ENCODE data around the gene ESPNL. TPM values are rescaled to one million over a fixed set of nuclear protein-coding genes. Genes with fewer than 3 reads are reported as not detected.
"Not testable (repeated sequence)": the region's sequence is repeated elsewhere in the genome, so short reads cannot be mapped to it uniquely, and the experiment has no call there.

The ESPNL gene
- total RNA-seq, 3 donors from 2014 or later = 0.23 to 0.63 (median 0.47) TPM

DNA sequence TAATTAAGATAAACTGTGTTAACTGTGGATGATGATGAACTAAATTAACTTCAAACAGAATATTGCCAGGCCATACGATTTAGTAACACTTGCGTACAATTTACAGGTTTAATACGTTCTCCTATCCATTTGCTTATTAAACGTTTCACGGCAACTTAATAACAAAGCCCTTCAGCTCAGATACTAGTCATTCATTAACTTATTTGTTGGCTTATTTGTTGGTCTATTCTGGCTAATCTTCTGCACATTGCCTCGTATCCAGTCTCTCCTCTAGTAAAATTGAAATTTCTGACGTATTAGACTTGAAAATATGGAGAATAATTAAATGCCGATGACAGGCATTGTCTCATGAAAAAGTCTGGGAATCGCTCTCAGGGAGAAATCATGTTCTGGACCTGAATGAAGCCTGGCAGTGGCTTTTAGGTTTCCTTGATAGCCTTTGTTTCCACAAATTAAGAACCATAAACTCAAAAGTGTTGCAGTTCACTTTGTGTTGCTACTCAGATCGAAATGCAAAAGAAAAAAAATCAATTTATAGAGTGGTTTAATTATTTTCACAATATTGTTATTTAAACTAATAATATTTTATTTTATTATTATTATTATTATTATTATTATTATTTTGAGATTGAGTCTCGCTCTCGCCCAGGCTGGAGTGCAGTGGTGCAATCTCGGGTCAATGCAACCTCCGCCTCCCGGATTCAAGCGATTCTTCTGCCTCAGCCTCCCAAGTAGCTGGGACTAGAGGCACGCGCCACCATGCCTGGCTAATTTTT is 34.9 kb upstream of the ESPNL start:
- TF ChIP-seq CTCF (IDR thresholded peaks at IDR 0.05) = no peak
- intact Hi-C loops (cut with DNase I, micrococcal nuclease) = no loop called here
- no peak for ATAC-seq
- Histone ChIP-seq H3K4me3 (no peak overlapping the region), H3K9me3 (no peaks in the 10 kb centered on the region), H3K4me1 (ENCODE audit: low read depth) (peaks cover 9% of the 10 kb centered on the region), H3K36me3 (ENCODE audit: low read depth) (no peaks in the 10 kb centered on the region)
- DNase-seq = no peak

DNA sequence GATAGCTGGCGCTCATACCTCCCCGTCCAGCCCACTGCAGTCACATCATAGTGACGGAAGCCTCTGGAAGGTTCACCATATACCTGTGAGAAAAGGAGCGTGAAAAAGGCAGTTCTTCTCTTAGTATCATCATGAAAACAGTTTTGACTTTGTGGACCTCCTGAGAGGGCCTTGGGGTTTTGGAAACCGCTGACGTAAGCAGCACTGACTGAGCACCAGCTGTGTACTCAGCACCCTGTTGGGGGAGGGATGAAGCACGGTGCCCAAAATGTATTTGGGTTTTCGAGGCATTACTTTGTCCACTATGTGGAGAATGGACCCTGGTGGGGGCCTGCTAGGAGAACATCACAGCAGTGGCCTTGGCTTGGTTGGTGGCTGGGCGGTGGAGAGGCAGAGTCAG is 33.9 kb upstream of the ESPNL start:
- H3K4me3 ChIP-seq = no peak overlapping the region
- H3K36me3 ChIP-seq (ENCODE audit: low read depth) = no peaks in the 10 kb centered on the region
- DNase-seq (no peak), ATAC-seq (no peak)
- peaks cover 9% of the 10 kb centered on the region for H3K4me1 ChIP-seq (ENCODE audit: low read depth)
- no peak for TF ChIP-seq CTCF (IDR thresholded peaks at IDR 0.05)
- H3K9me3 ChIP-seq = no peaks in the 10 kb centered on the region
- intact Hi-C loops (cut with DNase I, micrococcal nuclease) = no loop called here

DNA sequence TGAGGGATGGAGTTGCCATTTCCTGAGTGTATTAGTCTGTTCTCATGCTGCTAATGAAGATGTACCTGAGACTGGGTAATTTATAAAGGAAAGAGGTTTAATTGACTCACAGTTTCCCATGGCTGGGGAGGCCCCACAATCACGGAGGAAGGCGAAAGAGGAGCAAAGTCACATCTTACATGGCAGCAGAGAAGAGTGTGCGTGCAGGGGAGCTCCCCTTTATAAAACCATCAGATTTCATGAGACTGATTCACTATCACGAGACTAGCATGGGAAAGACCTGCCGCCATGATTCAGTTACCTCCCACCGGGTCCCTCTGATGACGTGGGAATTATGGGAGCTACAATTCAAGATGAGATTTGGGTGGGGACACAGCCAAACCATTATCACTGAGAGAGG is 33.4 kb upstream of the ESPNL start:
- H3K9me3 ChIP-seq; H3K4me3 ChIP-seq; H3K4me1 ChIP-seq (ENCODE audit: low read depth); DNase-seq; intact Hi-C loops (cut with DNase I, micrococcal nuclease); ATAC-seq; H3K36me3 ChIP-seq (ENCODE audit: low read depth): not testable (repeated sequence)

DNA sequence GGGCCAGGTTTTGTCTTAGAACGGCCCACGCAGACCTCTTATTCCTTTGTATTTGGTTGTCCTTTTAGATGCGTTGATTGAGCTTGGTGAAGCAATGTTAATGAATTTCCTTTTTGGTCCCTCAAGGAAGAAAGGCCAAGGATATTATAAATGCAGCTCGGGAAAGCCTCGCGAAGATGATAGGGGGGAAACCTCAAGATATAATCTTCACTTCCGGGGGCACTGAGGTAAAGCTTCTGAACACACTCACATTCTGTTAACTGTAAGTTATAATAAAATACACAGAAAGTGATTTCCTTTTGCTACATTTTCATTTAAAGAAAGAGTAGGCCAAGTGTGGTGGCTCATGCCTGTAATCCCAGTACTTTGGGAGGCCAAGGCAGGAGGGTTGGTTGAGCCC is 32.2 kb upstream of the ESPNL start:
- intact Hi-C loops (cut with DNase I, micrococcal nuclease) = no loop called here
- Histone ChIP-seq H3K4me1 (ENCODE audit: low read depth) (peaks cover 2% of the 10 kb centered on the region), H3K9me3 (no peaks in the 10 kb centered on the region), H3K36me3 (ENCODE audit: low read depth) (no peaks in the 10 kb centered on the region), H3K4me3 (no peak overlapping the region)
- no peak for ATAC-seq
- no peak for DNase-seq
- no peak for TF ChIP-seq CTCF (IDR thresholded peaks at IDR 0.05)

DNA sequence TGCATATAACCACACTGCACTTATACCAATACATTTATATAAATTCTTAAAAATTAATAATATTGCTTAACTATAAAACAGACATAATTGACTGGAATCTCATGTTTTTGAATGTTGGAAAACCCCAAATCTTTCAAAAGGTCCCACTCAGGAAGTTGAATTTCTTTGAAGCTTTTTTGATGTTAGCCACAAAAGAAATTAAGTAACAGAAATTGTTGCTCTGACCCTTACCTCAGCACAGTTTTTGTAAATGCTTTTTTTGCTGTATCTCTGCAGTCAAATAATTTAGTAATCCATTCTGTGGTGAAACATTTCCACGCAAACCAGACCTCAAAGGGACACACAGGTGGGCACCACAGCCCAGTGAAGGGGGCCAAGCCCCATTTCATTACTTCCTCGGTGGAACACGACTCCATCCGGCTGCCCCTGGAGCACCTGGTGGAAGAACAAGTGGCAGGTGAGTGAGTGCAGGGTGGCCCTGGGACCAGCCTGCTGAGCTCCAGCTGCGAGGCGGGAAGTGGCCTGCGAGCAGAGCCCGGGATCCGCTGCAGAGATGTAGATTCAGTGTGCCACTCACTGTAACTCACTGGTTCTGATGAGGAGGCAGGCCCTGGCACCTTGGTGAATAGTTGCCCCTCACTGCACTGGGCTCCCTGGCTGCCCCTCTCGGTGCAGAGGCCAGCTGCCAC is 31.0 kb upstream of the ESPNL start:
- ATAC-seq (no peak), DNase-seq (no peak)
- TF ChIP-seq CTCF (IDR thresholded peaks at IDR 0.05) = no peak
- Histone ChIP-seq H3K4me3 (no peak overlapping the region), H3K36me3 (ENCODE audit: low read depth) (no peaks in the 10 kb centered on the region), H3K4me1 (ENCODE audit: low read depth) (peaks cover 2% of the 10 kb centered on the region), H3K9me3 (no peaks in the 10 kb centered on the region)
- intact Hi-C loops (cut with DNase I, micrococcal nuclease) = no loop called here

DNA sequence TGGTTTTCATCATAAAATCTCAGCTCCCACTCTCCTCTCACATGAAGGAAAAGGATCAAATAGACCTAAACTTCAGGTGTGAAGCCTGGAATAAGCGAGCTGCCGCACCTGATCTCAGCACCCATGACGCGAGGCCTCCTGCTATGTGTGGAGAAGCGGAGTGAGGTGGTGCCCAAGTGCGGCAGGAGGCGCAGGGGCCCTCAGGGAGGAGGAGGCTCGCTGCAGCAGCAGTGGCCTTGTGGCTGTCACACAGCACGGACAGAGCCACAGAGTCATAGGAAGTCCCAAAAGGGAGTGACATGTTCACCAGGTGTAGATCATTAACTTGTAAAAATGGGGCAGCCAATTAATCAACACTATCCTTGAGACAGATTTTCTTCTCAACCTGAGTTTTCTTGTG is 30.3 kb upstream of the ESPNL start:
- intact Hi-C loops (cut with DNase I, micrococcal nuclease) = no loop called here
- Histone ChIP-seq H3K4me3 (no peak overlapping the region), H3K9me3 (no peaks in the 10 kb centered on the region), H3K36me3 (ENCODE audit: low read depth) (no peaks in the 10 kb centered on the region), H3K4me1 (ENCODE audit: low read depth) (no peaks in the 10 kb centered on the region)
- ATAC-seq (no peak), DNase-seq (no peak)
- no peak for TF ChIP-seq CTCF (IDR thresholded peaks at IDR 0.05)

Data from mucosa of descending colon (tissue), 3 donors.